Superior temporal gyrus (tissue), 1 donor: Measurements from ENCODE around the gene MYL11.
"Not testable (repeated sequence)": the region's sequence is repeated elsewhere in the genome, so short reads cannot be mapped to it uniquely, and the experiment has no call there.

Experiments used
- DNase-seq: peaks from one replicate; pipeline ENCODE4 v3.0.0-alpha.2; 2016; ENCODE audit errors: extremely low spot score

Gene MYL11, protein sequence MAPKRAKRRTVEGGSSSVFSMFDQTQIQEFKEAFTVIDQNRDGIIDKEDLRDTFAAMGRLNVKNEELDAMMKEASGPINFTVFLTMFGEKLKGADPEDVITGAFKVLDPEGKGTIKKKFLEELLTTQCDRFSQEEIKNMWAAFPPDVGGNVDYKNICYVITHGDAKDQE

DNA sequence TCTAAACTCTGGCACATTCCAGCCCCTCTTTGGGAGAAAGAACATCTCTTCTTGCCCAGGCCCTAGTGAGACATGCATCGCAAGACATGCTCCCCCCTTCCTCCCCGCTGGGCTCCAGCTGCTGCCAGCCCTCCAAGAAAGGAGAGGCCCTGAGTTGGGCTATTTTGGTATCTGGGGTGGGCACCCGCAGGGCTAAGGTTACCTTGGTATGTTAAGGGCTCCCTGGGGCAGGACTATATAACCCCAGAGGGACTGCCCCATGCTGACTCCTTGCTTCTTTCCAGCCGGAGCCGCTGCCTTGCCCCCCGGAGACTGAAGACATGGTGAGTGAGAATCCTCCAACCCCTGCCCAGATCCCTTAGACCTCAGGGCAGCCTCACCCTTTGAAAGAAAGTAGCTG, at the start of gene MYL11:
Gene MYL11, plus strand, starts transcription at position 265 of the 400 bp plus-strand sequence. Its CDS starts 56 bp downstream, at position 321.
- no peak for DNase-seq

DNA sequence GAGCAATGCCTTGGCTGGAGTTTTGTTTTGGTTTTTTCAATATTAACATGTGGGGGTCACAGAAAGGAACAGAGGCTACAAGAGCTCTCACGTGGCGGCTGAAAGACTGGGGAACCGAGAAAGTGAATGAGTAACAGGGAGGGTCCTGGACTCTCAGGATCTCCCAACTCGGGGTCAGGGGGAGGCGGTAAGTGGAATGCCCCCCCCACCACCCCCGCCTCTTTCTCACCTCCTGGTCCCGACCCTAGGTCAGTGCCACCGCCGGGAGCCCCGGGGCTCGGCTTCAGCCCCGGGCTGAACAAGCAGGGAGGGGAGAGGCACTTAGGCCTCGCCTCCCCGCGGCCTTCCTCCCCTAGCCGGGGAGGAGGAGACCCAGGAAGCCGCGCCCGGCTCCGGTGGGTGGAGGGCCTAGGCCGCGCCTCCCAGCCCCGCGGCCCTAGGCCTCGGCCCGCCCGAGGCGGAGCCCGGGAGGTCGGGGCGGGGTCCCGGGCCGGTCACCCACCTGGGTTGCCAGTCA, 40.1 kb upstream of the MYL11 start:
- DNase-seq, result not testable (repeated sequence)

DNA sequence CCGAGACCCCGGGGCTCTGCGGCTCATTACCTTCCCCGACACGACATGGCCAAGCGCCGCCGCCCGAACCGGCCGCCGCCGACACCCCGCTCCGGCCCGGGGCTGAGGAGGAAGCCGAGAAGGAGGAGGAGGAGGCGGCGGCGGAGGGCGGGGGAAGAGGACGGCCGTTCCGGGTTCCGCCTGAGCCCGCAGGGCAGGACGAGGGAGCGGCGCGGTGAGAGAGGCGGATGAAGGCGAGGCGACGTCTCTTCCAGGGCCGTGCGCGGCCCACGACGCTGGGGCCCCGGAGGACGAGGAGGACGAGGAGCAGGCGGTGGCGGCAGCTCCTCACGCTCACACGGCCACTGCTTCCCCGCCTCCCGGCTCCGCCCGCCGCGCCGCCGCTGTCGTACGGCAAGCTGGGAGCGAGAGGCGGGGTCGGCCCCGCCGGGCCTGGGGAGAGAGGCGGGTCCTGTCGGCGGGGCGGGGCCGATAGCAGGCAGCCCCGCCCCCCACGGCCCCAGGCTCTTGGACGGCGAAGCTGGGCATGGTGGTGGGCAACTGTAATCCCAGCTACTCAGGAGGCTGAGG, 39.5 kb upstream of the MYL11 start:
- peak; percentile 49 for DNase-seq

DNA sequence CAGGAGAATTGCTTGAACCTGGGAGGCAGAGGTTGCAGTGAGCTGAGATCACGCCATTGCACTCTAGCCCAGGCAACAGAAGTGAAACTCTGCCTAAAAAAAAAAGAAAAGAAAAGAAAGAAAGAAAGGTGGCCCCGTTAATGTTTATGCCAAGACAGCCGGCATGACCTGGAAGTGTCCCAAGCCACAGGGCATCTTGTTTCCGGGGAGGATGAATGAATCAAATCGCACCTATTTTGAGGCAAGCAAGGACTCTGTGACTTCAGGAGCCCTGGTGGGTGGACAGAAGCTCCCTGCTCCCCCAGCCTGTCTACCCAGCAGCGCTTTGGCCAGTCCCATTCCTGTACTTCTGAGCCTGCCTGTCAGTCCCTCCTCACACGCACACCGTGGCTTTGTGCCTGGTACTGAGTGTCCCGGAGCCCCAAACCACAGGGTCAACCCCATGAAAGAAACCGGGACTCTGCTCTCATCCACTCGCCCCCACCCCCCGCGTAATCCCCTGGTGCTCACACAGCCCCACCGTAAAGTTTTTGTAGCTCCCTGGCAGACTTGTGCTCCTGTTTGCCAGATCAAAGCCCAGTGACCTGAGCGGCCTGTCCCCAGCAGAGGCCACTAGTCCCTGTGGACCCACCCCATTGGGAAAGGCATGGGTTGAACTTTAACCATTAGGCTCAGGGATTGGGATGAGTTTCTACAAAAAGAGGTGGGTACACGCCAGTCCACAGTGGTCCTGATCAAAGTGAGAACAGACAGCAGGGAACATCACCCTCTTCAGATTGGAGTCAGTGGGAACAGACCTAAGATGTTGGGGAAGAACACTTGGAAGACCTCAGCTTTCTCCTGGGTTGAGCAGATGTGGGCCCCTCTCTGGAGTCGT, 38.8 kb upstream of the MYL11 start:
- DNase-seq, result no peak

DNA sequence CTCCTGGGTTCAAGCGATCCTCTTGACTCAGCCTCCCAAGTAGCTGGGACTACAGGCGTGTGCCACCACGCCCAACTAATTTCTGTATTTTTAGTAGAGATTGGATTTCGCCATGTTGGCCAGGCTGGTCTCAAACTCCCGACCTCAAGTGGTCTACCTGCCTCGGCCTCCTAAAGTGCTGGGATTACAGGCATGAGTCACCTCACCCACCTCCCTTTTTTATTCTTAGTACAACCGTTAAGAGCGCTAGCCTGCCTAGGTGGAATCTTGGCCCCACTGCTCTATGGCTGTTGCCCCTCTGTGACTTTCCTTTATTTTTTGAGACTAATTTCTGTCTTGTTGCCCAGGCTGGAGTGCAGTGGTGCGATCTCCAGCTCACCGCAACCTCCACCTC, 36.6 kb upstream of the MYL11 start:
- DNase-seq, result not testable (repeated sequence)

DNA sequence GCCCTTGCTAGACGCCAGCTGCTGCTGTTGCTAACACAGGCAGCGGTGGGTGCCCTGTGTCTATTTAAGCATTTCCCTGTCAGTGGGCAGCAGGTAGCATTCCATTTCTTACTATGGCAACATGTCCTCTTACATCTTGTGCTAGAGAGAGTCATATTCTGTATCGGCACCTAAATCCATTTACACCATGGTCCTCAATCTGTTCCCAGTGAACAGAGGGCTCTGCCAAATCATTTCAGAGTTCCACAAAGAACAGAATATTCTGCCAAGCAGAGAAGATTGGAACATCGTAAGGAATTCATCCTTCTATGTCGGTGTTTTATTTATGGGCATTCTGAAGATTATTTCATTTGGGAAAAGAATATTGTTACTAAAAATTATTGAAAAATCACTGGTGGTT, 35.9 kb upstream of the MYL11 start:
- peak; percentile 63 for DNase-seq

DNA sequence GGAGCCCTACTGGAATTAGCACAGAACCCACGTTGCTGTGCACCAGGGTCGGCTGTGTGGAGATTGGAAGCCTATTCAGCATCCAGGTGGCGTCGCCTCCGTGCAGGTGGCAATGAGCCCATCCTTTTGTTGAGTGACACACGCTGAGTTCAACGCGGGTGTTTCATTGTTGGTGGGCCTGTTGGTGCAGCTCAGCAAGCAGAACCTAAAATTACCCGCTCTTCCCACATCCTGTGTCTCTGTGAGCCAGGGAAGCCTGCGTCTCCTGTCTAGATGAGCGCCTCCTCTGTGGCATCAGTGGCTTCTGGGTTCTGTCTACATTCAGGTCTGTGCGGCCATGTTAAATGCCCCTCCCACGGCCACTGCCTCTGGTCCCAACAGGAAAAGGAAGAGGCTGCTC, 34.0 kb upstream of the MYL11 start:
- DNase-seq, result no peak

DNA sequence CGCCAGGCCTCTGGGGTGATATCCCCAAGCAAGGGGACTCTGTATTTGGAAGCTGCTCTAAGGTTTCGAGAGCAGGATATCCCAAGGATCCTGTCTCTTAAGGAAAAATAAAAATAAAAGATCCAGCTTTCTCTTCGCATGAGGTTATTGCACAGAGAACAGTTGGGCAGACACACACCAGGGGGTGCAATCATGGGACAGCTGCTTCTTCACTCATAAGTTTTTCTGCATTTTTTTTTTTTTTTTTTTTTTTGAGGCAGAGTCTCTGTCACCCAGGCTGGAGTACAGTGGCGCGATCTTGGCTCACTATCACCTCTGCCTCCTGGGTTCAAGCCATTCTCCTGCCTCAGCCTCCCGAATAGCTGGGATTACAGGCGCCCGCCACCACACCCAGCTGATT, 32.6 kb upstream of the MYL11 start:
- not testable (repeated sequence) for DNase-seq

DNA sequence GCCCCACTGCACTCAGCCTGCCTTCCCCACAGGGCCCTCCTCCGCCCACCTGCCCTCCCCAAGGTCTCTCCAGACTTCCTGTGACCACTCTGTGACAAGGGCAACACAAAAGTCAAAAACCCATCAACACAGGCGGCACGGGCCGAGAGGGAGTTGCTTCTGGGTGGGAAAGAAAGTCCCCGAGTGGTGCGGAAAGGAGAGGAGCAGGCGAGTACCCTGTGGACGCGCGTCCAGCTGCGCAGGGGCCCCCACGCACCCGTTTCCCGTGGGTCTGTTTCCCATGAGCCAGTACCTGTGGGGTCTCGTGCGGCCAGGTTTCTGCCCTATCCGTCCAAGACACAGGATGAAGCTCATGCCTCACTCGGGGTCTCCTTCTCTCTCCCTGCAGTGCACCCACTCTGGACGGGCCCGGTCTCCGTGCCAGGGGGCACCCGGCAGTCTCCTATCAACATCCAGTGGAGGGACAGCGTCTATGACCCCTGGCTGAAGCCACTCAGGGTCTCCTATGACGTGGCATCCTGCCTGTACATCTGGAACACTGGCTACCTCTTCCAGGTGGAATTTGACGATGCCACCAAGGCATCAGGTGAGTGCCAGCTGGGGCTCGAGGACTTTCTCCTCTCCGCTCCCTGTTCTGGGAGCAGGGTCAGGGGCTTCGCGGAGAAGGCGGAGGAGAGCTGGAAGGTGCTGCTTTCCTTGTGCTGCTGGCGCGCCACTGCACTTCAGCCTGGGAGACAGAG, 31.7 kb upstream of the MYL11 start:
- no peak for DNase-seq

DNA sequence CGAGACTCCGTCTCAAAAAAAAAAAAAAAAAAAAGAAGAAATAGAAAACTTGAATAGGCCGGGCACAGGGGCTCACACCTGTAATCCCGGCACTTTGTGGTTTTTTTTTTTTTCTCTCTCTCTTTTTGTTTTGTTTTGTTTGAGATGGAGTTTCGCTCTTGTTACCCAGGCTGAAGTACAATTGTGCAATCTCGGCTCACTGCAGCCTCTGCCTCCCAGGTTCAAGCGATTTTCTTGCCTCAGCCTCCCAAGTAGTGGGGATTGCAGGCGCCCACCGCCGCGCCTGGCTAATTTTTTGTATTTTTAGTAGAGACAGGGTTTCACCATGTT, 31.1 kb upstream of the MYL11 start:
- DNase-seq, result not testable (repeated sequence)

DNA sequence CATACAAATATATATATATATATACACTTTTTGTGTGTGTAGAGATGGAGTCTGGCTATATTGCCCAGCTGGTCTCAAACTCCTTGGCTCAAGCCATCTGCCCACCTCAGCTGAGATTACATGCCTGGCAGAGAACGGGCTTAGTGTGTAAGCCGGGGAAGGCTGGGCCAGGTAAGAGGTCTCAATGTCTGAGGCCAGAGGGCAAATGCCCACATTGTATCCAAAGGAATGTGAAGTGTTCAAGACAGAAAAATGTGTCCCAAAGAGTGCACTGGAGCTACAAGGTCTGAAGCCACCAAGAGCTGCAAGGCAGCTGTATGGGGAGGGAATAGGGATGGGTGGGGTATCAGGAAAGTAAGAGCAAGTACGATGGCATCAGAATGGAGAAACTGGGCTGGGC, 28.3 kb upstream of the MYL11 start:
- DNase-seq, result no peak

DNA sequence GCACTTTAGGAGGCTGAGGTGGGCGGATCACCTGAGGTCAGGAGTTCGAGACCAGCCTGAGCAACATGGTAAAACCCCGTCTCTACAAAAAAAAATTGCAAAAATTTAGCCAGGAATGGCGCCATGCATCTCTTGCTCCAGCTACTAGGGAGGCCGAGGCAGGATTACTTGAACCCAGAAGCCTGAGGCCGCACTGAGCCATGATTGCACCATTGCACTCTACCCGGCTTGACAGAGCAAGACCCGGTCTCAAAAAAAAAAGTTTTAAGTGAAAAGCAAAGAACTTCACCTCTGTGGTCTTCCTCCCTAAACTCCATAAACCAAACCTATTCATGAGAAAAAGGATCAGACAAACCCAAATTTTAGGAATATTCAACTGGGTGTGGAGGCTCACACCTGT, 26.5 kb upstream of the MYL11 start:
- DNase-seq, result no peak

DNA sequence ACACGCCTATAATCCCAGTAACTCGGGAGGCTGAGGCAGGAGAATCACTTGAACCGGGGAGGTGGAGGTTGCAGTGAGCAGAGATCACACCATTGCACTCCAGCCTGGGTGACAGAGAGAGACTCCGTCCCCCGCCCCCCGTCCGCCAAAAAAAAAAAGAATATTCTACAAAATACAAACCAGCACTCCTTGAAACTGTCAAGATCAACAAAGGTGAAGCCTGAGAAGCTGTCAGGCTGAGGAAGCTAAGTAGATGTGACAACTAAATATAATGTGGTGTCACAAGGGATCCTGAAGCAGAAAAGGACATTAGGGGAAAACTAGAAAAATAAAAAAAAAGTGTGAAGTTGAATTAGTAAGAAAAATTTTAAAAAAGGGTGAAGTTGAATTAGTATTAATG, 25.7 kb upstream of the MYL11 start:
- DNase-seq, result no peak

DNA sequence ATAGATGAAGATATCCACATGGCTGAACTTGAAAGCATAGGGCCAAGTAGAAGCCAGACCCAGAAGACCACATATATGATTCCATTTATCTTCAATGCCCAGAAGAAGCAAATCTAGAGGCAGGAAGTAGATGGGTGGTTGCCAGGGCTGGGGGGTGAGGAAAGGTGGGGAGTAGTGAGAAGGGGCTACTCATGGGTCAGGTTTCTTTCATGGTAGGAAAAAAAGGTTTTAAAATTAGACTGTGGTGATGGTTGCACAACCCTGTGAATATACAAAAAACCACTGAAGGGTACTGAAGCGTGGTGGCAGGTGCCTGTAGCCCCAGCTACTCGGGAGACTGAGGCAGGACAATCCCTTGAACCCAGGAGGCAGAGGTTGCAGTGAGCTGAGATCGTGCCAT, 24.9 kb upstream of the MYL11 start:
- no peak for DNase-seq

DNA sequence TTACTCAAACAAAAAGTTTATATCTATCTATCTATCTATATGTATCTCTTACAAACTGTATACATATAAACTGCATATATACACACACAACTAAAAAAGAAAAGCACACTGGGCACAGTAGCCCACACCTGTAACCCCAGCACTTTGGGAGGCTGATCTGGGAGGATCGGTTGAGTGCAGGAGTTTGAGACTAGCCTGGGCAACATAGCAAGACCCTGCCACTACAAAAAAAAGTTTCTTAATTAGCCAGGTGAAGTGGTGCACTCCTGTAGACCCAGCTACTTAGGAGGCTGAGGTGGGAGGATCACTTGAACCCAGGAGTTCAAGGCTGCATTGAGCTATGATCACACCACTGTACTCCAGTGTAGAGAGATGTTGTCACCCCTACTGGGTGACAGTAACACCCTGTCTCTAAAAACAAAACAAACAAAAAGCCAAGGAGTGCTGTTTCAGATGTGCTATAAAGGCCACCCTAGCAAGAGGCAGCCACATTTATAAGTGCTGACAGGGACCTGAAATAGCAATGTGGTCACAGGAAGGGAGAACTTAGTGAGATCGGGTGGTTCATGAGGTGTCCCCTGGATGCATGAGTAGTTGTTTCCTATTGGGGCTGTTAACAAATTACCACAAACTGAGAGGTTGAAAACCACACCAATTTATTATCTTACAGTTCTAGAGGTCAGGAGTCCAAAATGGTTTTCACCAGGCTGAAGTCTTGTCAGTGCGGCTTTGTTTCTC, 24.3 kb upstream of the MYL11 start:
- DNase-seq, result no peak

DNA sequence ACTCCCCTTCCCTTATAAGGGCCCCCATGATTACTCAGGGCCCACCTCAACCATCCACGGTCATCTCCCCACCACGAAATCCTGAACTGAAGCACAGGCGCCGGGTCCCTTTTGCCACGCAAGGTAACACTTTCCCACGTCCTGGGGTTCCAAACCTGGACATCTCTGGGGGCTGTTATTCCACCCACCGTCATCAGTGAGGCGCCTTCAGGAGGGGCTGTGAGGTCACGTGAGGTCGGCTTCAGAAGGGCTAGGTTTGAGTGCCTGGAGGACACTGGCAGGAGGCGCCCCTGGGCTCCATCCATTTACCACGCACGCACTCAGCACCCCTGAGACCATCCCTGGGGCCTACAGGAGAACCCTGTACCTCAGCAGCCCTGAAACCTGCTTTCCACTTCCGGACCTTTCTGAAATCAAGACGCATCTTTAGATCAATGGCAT, 23.6 kb upstream of the MYL11 start:
- DNase-seq, result no peak

DNA sequence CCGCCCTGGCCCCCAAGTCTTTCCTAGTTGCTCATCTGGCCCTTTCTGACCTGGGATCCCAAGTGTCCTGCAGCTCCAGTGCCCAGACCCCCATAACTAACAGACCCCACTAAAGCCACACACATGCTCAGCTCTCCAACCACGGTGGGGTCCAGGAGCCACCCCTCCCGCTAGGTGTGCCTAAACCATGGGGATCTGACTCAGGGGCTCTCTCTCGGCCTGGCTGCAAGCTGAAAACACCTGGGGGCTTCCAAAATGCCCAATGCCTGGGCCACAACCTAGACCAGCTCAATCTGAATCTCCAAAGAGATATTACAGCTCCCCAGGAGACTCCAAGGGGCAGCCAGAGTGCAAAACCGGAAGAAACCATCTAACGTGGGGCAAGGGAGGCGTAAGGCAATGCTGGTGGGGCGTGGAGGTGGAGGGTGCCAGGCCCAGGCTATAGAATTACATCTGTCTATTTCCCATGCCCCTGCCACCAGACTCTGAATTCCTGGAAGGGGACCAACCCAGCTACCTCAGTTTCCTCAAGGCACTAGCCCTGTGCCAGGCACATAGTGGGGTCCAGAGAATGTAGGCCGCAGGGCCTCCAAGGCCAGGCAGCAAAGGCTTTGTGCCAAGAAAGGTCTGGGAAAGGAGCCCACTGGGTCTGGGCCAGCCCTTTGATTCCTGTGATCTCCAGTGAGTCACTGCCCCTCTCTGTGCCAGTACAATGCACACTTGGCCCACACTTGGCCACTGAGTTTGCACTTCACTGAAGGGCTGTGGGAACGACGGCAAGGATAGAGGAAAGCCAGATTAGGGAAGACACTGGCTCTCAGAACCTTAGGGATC, 22.8 kb upstream of the MYL11 start:
- peak; percentile 85 for DNase-seq

DNA sequence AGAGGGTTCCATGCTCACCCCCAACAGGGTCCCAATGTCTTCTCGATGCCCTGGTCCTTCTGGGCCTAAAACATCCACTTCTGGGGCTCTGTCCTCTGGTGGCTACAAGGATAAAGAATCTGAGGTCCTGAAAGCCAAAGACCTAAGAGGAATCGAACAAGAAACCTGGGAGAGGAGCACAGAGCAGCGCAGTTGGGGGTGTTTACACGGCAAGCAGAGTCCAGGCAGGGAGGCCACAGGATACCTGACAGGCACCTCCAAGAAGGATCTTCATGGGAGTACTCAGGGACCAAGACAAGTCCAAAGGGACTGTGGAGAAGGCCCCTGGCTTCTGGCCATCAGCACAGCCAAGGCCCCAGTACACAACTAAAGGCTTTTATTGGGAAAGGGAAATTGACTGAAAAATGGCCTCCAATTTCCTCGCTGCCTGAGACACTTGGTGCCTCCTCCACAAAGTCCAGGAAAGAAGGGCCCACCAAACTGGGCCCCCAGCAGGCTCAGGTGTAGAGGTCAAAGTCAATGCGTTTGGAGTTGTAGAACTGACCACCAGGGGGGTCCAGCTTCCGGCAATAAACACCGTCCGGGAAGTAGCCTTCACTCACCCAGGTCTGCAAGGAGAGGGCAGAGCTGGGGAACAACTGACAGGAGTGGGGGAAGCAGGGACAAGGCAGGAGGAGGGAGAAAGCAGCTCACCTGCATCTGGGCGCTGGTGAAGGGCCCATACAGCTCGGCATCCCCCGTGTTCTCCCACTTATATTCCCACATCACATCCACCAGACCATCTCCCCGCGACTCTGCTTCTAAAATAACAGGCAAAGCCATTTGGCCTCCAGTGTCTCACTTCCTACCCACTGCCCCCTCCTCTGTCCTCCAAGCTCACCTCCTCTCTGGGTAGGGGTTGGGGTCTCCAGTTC, 21.9 kb upstream of the MYL11 start:
- DNase-seq, result no peak

DNA sequence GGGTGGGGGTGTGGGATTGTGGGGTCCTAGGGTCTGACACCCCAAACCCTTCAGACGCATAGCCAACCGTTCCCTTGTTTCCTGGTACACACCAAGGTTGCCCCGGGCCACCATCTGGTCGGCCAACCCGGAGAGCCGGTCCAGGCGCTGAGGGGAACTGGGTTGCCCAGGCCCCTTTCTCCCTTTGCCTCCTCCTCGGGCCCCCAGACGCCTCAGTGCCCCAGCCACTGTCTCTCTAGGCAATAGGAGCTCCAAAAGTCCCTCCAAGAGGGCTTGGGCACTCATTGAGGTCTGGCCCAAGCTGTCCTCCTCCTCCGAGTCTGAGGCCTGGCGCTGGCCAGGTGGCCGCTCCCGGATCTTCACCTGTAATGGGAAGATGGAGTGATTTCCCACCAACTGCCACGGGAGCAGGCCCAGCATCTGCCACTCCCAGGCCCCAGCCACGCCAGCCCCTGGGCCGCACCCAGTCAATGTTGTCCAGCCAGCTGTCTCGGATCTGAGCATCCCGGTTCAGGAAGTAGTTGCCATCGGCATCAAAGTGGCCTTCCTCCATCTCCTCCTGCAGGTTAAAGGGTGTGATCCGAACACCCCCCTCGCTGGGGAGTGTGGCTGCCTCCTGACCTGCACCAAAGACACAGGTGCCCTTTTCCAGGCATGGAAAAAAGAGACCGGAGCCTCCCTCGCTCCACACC, 21.0 kb upstream of the MYL11 start:
- DNase-seq, result no peak
